Upper lobe of right lung (tissue), 1 donor: ENCODE data around the gene C1orf167. TPM values are rescaled to one million over a fixed set of nuclear protein-coding genes. Genes with fewer than 3 reads are reported as not detected.

Source experiments
- ATAC-seq: fragments of 200-7000 bp; cut with Tn5 transposase; one replicate; pipeline ENCODE4 v1.9.1; 2020; ENCODE audit warnings: mild to moderate bottlenecking, moderate library complexity
- DNase-seq: peaks from one replicate; pipeline ENCODE4 v3.0.0-alpha.2; 2020
- H3K27ac ChIP-seq: fragments of 200-600 bp; one replicate; pipeline ENCODE4 v1.8.0; 2022
- H3K27me3 ChIP-seq: fragments of 200-600 bp; one replicate; pipeline ENCODE4 v1.8.0; 2022; ENCODE audit warnings: mild to moderate bottlenecking
- H3K36me3 ChIP-seq: fragments of 200-600 bp; one replicate; pipeline ENCODE4 v1.8.0; 2022
- H3K4me1 ChIP-seq: fragments of 200-600 bp; one replicate; pipeline ENCODE4 v1.8.0; 2022
- H3K4me3 ChIP-seq: fragments of 200-600 bp; one replicate; pipeline ENCODE4 v1.8.0; 2022; ENCODE audit warnings: mild to moderate bottlenecking
- H3K9me3 ChIP-seq: fragments of 200-600 bp; one replicate; pipeline ENCODE4 v1.8.0; 2022
- intact Hi-C: fragments of 100-400 bp; cut with DNase I; formaldehyde crosslinking; loops from one replicate; pipeline ENCODE4 v1.11.0; 2022
- total RNA-seq: library from RNA; stranded (reverse); fragmentation: NEBNext Ultra II Directional; extraction: Animal tissue kit (Norgen Biotek cat#: 25700); gene quantifications from one replicate; pipeline ENCODE4 v1.2.1, GENCODE V29; 2021
- TF ChIP-seq, protein P1 (sequence below): fragments of 200-600 bp; IDR thresholded peaks from one replicate; pipeline ENCODE4 v1.8.0; 2022; ENCODE audit warnings: antibody characterized with exemption
- donor health status: DM: no; HTN: yes; CAD: no; lungs with severe emphysema.

Gene C1orf167
- total RNA-seq, 1 donor from 2014 or later = 4.7 TPM

DNA sequence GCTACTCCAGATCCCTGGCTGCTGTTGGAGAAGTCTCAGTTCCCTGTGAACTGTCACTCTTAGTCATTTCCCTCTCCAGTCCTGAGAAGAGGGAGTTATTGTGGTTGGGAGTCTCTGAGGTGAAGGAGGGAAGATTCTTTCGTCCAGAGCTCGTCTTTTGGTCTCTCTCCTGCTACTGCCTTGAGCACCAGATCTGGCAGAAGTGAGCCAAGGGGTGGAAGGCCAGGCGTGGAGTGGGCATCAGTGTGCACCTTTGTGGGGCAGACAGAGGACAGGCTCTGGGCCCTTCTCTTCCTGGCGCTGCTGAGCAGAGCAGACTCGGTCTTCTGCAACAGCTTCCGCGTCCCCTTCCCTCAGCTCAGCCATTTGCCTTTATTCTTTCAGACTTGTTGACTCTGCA is 63.1 kb downstream of the C1orf167 start:
- Histone ChIP-seq H3K27ac (no peak overlapping the region), H3K27me3 (no peaks in the 10 kb centered on the region), H3K4me3 (no peak overlapping the region), H3K4me1 (no peaks in the 10 kb centered on the region), H3K9me3 (no peaks in the 10 kb centered on the region), H3K36me3 (peaks cover 98% of the 10 kb centered on the region)
- DNase-seq (peak; percentile 23), ATAC-seq (no peak)
- TF ChIP-seq, protein P1, sequence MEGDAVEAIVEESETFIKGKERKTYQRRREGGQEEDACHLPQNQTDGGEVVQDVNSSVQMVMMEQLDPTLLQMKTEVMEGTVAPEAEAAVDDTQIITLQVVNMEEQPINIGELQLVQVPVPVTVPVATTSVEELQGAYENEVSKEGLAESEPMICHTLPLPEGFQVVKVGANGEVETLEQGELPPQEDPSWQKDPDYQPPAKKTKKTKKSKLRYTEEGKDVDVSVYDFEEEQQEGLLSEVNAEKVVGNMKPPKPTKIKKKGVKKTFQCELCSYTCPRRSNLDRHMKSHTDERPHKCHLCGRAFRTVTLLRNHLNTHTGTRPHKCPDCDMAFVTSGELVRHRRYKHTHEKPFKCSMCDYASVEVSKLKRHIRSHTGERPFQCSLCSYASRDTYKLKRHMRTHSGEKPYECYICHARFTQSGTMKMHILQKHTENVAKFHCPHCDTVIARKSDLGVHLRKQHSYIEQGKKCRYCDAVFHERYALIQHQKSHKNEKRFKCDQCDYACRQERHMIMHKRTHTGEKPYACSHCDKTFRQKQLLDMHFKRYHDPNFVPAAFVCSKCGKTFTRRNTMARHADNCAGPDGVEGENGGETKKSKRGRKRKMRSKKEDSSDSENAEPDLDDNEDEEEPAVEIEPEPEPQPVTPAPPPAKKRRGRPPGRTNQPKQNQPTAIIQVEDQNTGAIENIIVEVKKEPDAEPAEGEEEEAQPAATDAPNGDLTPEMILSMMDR = no peak
- intact Hi-C loops = no loop called here

GRCh38 chr1:11826946-11827345 is 65.0 kb downstream of the C1orf167 start:
- no peaks in the 10 kb centered on the region for H3K9me3 ChIP-seq
- H3K27me3 ChIP-seq = no peaks in the 10 kb centered on the region
- H3K4me1 ChIP-seq = no peaks in the 10 kb centered on the region
- ATAC-seq (no peak), DNase-seq (peak; percentile 7)
- TF ChIP-seq, protein P1 = no peak
- no peak overlapping the region for H3K4me3 ChIP-seq
- peaks cover 98% of the 10 kb centered on the region for H3K36me3 ChIP-seq
- H3K27ac ChIP-seq = no peak overlapping the region
- intact Hi-C loops = no loop called here

DNA sequence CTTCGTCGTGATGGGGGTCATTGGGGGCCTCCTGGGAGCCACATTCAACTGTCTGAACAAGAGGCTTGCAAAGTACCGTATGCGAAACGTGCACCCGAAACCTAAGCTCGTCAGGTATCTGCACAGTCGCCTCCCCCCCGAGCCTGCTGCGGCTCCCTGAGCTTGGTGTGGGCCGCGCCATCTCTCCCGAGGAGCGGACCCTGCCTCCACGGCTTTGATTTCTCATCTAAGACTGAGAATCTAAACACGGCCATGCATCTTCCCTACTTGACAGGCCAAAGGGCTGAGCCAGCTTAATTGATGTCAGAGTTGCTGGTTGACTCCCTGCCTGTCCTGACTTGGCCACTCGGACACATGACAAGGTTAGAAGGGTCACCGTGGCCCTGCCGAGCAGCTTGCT is 66.5 kb downstream of the C1orf167 start:
- DNase-seq = no peak
- peaks cover 98% of the 10 kb centered on the region for H3K36me3 ChIP-seq

DNA sequence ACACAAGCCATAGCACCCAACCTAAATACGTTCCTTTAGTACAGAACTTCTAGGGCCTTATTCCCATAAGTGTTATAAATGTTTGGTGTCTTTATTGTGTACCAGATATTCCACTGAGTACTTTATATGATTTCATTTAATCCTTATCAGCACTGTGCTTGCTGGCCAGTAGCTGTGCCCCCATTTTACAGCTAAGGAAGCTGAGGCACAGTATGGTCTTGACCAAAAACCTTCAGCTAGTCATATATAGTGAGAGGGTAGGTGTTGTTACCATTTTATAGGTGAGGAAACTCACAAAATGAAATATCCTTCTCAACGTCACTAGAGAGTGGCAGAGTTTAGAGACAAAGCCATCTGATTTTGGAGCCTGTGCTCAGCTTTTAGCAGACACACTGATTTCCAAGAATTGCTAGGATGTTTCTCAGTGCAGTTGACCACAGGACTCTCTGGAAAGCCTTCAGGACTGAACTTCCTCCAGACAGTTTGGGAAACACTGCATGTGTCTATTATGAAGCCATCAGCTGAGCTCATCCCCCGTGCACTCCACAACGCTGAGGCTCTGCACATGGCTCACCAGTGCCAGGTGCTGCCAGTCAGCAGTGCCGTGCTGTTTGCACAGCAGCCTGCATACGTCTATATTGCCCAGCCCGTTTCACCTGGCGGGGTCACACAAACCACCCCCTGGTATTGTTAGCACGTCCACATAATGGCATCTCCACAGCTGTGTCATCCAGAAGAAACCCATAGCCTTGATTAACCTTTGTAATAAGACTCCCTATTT is 70.1 kb downstream of the C1orf167 start:
- Histone ChIP-seq H3K36me3 (peaks cover 98% of the 10 kb centered on the region), H3K27me3 (no peaks in the 10 kb centered on the region), H3K4me1 (no peaks in the 10 kb centered on the region), H3K4me3 (no peak overlapping the region), H3K27ac (no peak overlapping the region), H3K9me3 (no peaks in the 10 kb centered on the region)
- DNase-seq (no peak), ATAC-seq (peak; percentile 27)
- intact Hi-C loops = no loop called here
- TF ChIP-seq, protein P1 = no peak

More for the DNA sequence above, 66.5 kb downstream of the C1orf167 start:
- TF ChIP-seq, protein P1 = no peak
- Histone ChIP-seq H3K4me1 (no peaks in the 10 kb centered on the region), H3K27me3 (no peaks in the 10 kb centered on the region), H3K9me3 (no peaks in the 10 kb centered on the region), H3K4me3 (no peak overlapping the region), H3K27ac (no peak overlapping the region)
- no peak for ATAC-seq
- intact Hi-C loops = no loop called here

GRCh38 chr1:11833497-11833896 is 71.5 kb downstream of the C1orf167 start:
- H3K27ac ChIP-seq = no peak overlapping the region
- TF ChIP-seq, protein P1 = no peak
- no peak overlapping the region for H3K4me3 ChIP-seq
- H3K36me3 ChIP-seq = peaks cover 98% of the 10 kb centered on the region
- no peaks in the 10 kb centered on the region for H3K4me1 ChIP-seq
- ATAC-seq (no peak), DNase-seq (no peak)
- intact Hi-C loops = no loop called here
- no peaks in the 10 kb centered on the region for H3K27me3 ChIP-seq
- no peaks in the 10 kb centered on the region for H3K9me3 ChIP-seq
